GM12878 (cell line): ENCODE measurements around the gene TBKBP1. TPM values are rescaled to one million over a fixed set of nuclear protein-coding genes. Genes with fewer than 3 reads are reported as not detected.
A peak's percentile ranks its signal among the peaks of the same experiment; 100 is the strongest.

Source experiments
- ATF7 ChIP-seq: fragments of 450-650 bp; IDR thresholded peaks from 2 replicates; pipeline ENCODE4 v1.6.1; 2016; ENCODE audit warnings: low read depth, mild to moderate bottlenecking
- CREB1 ChIP-seq: IDR thresholded peaks from 2 replicates; pipeline ENCODE4 v1.6.1; 2012; ENCODE audit warnings: low read depth, mild to moderate bottlenecking, inconsistent platforms
- CUX1 ChIP-seq: IDR thresholded peaks from 2 replicates; pipeline ENCODE4 v1.6.1; 2012; ENCODE audit warnings: improper control_type of control experiment, low read depth, low read length; ENCODE audit not compliant: insufficient replicate concordance
- FOS ChIP-seq: IDR thresholded peaks from 3 replicates; pipeline ENCODE4 v1.6.1; 2011; ENCODE audit warnings: borderline replicate concordance; ENCODE audit not compliant: insufficient read length; ENCODE audit errors: extremely low read depth
- FOXK2 ChIP-seq: fragments of 450-650 bp; IDR thresholded peaks from 2 replicates; pipeline ENCODE4 v1.6.1; 2017; ENCODE audit warnings: mild to moderate bottlenecking, moderate library complexity
- HSF1 ChIP-seq: fragments of 150-350 bp; IDR thresholded peaks from 2 replicates; pipeline ENCODE4 v1.6.1; 2014; ENCODE audit warnings: mild to moderate bottlenecking, low read depth, low read length
- MTA2 ChIP-seq: fragments of 450-650 bp; IDR thresholded peaks from 2 replicates; pipeline ENCODE4 v1.6.1; 2016; ENCODE audit warnings: low read depth, mild to moderate bottlenecking, moderate library complexity
- NFXL1 ChIP-seq: fragments of 450-650 bp; IDR thresholded peaks from 2 replicates; pipeline ENCODE4 v1.6.1; 2017; ENCODE audit warnings: antibody characterized with exemption, mild to moderate bottlenecking, borderline replicate concordance
- NFYB ChIP-seq: IDR thresholded peaks from 2 replicates; pipeline ENCODE4 v1.6.1; 2011; ENCODE audit warnings: low read depth, mild to moderate bottlenecking, low read length, improper control_type of control experiment, moderate library complexity; ENCODE audit not compliant: insufficient read depth
- PKNOX1 ChIP-seq: fragments of 450-650 bp; IDR thresholded peaks from 2 replicates; pipeline ENCODE4 v1.6.1; 2016; ENCODE audit warnings: mild to moderate bottlenecking
- REST ChIP-seq: IDR thresholded peaks from 2 replicates; pipeline ENCODE4 v1.6.1; 2012; ENCODE audit warnings: mild to moderate bottlenecking, low read depth, low read length
- RUNX3 ChIP-seq: IDR thresholded peaks from 2 replicates; pipeline ENCODE4 v1.6.1; 2012; ENCODE audit warnings: low read length, inconsistent platforms
- ZBTB40 ChIP-seq: fragments of 450-650 bp; IDR thresholded peaks from 2 replicates; pipeline ENCODE4 v1.6.1; 2016; ENCODE audit warnings: mild to moderate bottlenecking, moderate library complexity, borderline replicate concordance
- ZNF622 ChIP-seq: fragments of 450-650 bp; IDR thresholded peaks from 2 replicates; pipeline ENCODE4 v1.6.1; 2017; ENCODE audit warnings: mild to moderate bottlenecking, inconsistent platforms
- polyA plus RNA-seq, 11 experiments: library from polyadenylated mRNA; depleted of rRNA in 4 of 11; unstranded in 6 of 11; stranded (reverse) in 5 of 11; fragments of >200 nt; fragmentation: Nextera tagmentation in 4 of 11; fragmentation: Illumina TruSeq in 1 of 11; extraction: Ambion mirVana in 4 of 11; extraction: Trizol in 1 of 11; gene quantifications; 1 replicate in 1 of 11; 2 replicates in 10 of 11; pipeline versions ENCODE4 v1.2.1 to v1.2.3, GENCODE V29; 2011 to 2016; ENCODE audit warnings: inconsistent platforms in 2 of 11, missing spikeins in 2 of 11, low read depth in 1 of 11
- total RNA-seq, 4 experiments: library from RNA; depleted of rRNA in 3 of 4; stranded (reverse); fragments of >200 nt in 3 of 4; fragmentation: Illumina TruSeq in 1 of 4; extraction: Trizol in 1 of 4; gene quantifications; 2 replicates each; pipeline versions ENCODE4 v1.2.1 to v1.2.3, GENCODE V29; 2013 to 2021

Gene TBKBP1
- total and polyA plus RNA-seq, 10 of the 15 experiments (the other 5 are each of a cell fraction or from before 2014, with no cell fraction given), result 0.11 to 2.7 (median 0.74) TPM; not detected in 3

GRCh38 chr17:47717261-47717697 lies 23.3 kb downstream of the TBKBP1 start (continued):
- TF ChIP-seq CUX1 (no peak), HSF1 (no peak), FOS (no peak), PKNOX1 (no peak), ZBTB40 (no peak), MTA2 (0 out of 2 replicates have a peak, but pooled peaks have one; percentile 35), NFYB (0 out of 2 replicates have a peak, but pooled peaks have one; percentile 33), NFXL1 (no peak), RUNX3 (no peak), REST (no peak), ATF7 (peak; percentile 38; the same call in 1 of the 2 replicates), FOXK2 (no peak; the same call in 1 of the 2 replicates), ZNF622 (no peak), CREB1 (no peak)
